A549 (cell line): ENCODE measurements around the gene SOS1. TPM values are rescaled to one million over a fixed set of nuclear protein-coding genes. Genes with fewer than 3 reads are reported as not detected.
A peak's percentile ranks its signal among the peaks of the same experiment; 100 is the strongest.

Experiments used
- ATAC-seq, 2 experiments: fragments of 200-7000 bp in 1 of 2; fragments of >200 bp in 1 of 2; cut with Nextera tagmentation in 1 of 2; cut with Tn5 transposase in 1 of 2; 3 replicates each; pipeline versions ENCODE4 v1.8.0 to v1.9.1; 2018 to 2020; ENCODE audit warnings: mild to moderate bottlenecking in 1 of 2, moderate library complexity in 1 of 2
- CTCF ChIA-PET: fragments of 300-600 bp; sonication (Branson Sonifier 250); formaldehyde crosslinking; extraction: SDS; loops from one replicate; lab custom pipeline; 2021; ENCODE audit warnings: antibody characterized with exemption, inconsistent platforms; lab: Yijun Ruan, JAX
- POLR2A ChIA-PET: fragments of 350-600 bp; formaldehyde crosslinking; extraction: SDS; loops from one replicate; lab custom pipeline; 2021; ENCODE audit warnings: antibody characterized with exemption, inconsistent platforms; lab: Yijun Ruan, JAX
- DNase-seq, 2 experiments: peaks; one replicate each; pipeline versions ENCODE4 v3.0.0 to v3.0.0-alpha.2; 2011 to 2016; ENCODE audit warnings: low read depth in 1 of 2, low spot score in 1 of 2
- FAIRE-seq: peaks from 2 replicates; lab custom pipeline; 2011; peaks lifted over from hg19 to GRCh38; lab: Jason Lieb, UNC
- H3K27ac ChIP-seq, 2 experiments: fragments of >200 bp; sonication (Bioruptor Twin); formaldehyde crosslinking; 3 replicates each; pipeline ENCODE4 v1.5.1; 2016 to 2017
- H3K4me1 ChIP-seq: fragments of >200 bp; sonication (Bioruptor Twin); formaldehyde crosslinking; 3 replicates; pipeline ENCODE4 v1.6.1; 2016
- H3K4me2 ChIP-seq: fragments of >200 bp; sonication (Bioruptor Twin); formaldehyde crosslinking; 3 replicates; pipeline ENCODE4 v1.6.1; 2016
- H3K4me3 ChIP-seq: fragments of >200 bp; sonication (Bioruptor Twin); formaldehyde crosslinking; 3 replicates; pipeline ENCODE4 v1.5.1; 2016
- H3K9me3 ChIP-seq: fragments of >200 bp; sonication (Bioruptor Twin); formaldehyde crosslinking; 3 replicates; pipeline ENCODE4 v1.6.1; 2016
- ATOH8 ChIP-seq: fragments of 250-450 bp; sonication (Bioruptor Pico); IDR thresholded peaks from 2 replicates; pipeline ENCODE4 v1.5.0; 2020; ENCODE audit warnings: low read depth, mild to moderate bottlenecking, moderate library complexity
- CTCF ChIP-seq: fragments of >200 bp; sonication (Bioruptor Twin); formaldehyde crosslinking; IDR thresholded peaks from 3 replicates; pipeline ENCODE4 v1.5.1; 2016
- EHF ChIP-seq: fragments of 250-450 bp; sonication (Bioruptor Pico); IDR thresholded peaks from 2 replicates; pipeline ENCODE4 v1.5.0; 2020; ENCODE audit warnings: mild to moderate bottlenecking
- ESRRA ChIP-seq: fragments of 150-350 bp; IDR thresholded peaks from 2 replicates; pipeline ENCODE4 v1.6.1; 2014; ENCODE audit warnings: mild to moderate bottlenecking, low read length, borderline replicate concordance
- KDM5A ChIP-seq: fragments of 200-600 bp; sonication (generic); IDR thresholded peaks from 2 replicates; pipeline ENCODE4 v1.6.1; 2016; ENCODE audit warnings: antibody characterized with exemption, mild to moderate bottlenecking
- MYC ChIP-seq: IDR thresholded peaks from 2 replicates; pipeline ENCODE4 v1.6.1; 2012; ENCODE audit warnings: mild to moderate bottlenecking, inconsistent platforms, low read length, improper control_type of control experiment, borderline replicate concordance
- NPAS2 ChIP-seq: fragments of 250-450 bp; sonication (Bioruptor Pico); IDR thresholded peaks from 2 replicates; pipeline ENCODE4 v1.8.0; 2022; ENCODE audit warnings: mild to moderate bottlenecking, moderate library complexity, borderline replicate concordance
- PBX3 ChIP-seq: IDR thresholded peaks from 2 replicates; pipeline ENCODE4 v1.6.1; 2012
- POLR2A ChIP-seq: IDR thresholded peaks from 2 replicates; pipeline ENCODE4 v1.6.1; 2012; ENCODE audit warnings: mild to moderate bottlenecking, low read length
- RAD21 ChIP-seq, 2 experiments: fragments of >200 bp in 1 of 2; sonication (Bioruptor Twin) in 1 of 2; formaldehyde crosslinking in 1 of 2; IDR thresholded peaks in 1 of 2; conservative IDR thresholded peaks in 1 of 2; 2 replicates in 1 of 2; 3 replicates in 1 of 2; pipeline ENCODE4 v1.6.1; 2012 to 2018; ENCODE audit warnings: inconsistent platforms in 1 of 2
- REST ChIP-seq: fragments of 200-600 bp; sonication (generic); IDR thresholded peaks from 2 replicates; pipeline ENCODE4 v1.6.1; 2016; ENCODE audit warnings: antibody characterized with exemption, mild to moderate bottlenecking, moderate library complexity
- RNF2 ChIP-seq: fragments of 200-600 bp; sonication (generic); IDR thresholded peaks from 2 replicates; pipeline ENCODE4 v1.6.1; 2016; ENCODE audit warnings: low read depth, mild to moderate bottlenecking, antibody characterized with exemption, moderate library complexity, borderline replicate concordance
- ZFP36 ChIP-seq: fragments of 450-650 bp; IDR thresholded peaks from 2 replicates; pipeline ENCODE4 v1.6.1; 2014; ENCODE audit warnings: borderline replicate concordance; ENCODE audit not compliant: partially characterized antibody
- WGBS: methylation state at CpG from one replicate; pipeline ENCODE4 v1.1.6; 2017; ENCODE audit errors: missing lambda C conversion rate; 5-methylcytosine and 5-hydroxymethylcytosine counted together
- polyA plus RNA-seq, 4 experiments: library from polyadenylated mRNA; depleted of rRNA in 3 of 4; stranded (reverse); fragments of >200 nt; fragmentation: RNase III in 1 of 4; extraction: RNeasy Plus Mini Kit Qiagen cat#74134 plus additional on column Dnase treatment in 1 of 4; gene quantifications; 2 replicates in 3 of 4; 3 replicates in 1 of 4; pipeline ENCODE4 v1.2.3, GENCODE V29; 2011 to 2017

Gene SOS1
- polyA plus RNA-seq, 2 of the 4 experiments (the other 2 are of a cell fraction) = 19.6 to 48.9 TPM

- Histone ChIP-seq H3K4me2 (no peak overlapping the region), H3K27ac (no peak overlapping the region), H3K4me1 (peaks cover 15% of the 10 kb centered on the region), H3K9me3 (no peaks in the 10 kb centered on the region), H3K4me3 (no peak overlapping the region)
- FAIRE-seq = no peak
- CTCF ChIA-PET = interaction anchor here (0.7 to 2.7 kb wide), 4 partner anchors 11 to 121 kb away, joined by 3 to 19 read pairs (median 11); partner anchors contain the start of gene SOS1
- POLR2A ChIA-PET = interaction anchor here (1.4 kb wide), 1 partner anchor 12 kb away, joined by 6 read pairs; the partner anchor contains the start of gene SOS1
- TF ChIP-seq NPAS2 (CRISPR knock-in tag) (no peak), ATOH8 (no peak), RNF2 (no peak)
- no peak for ATAC-seq
- 44% methylated on average over 1 of the region's 1 CpG for WGBS
- DNase-seq = no peak
These were observed 12.5 kb downstream of the SOS1 start for GRCh38 chr2:39108377-39108776.

GRCh38 chr2:39107724-39108273 lies 13.1 kb downstream of the SOS1 start:
- H3K4me3 ChIP-seq = no peak overlapping the region
- no peaks in the 10 kb centered on the region for H3K9me3 ChIP-seq
- WGBS = 71% methylated on average over 2 of the region's 2 CpGs
- CTCF ChIA-PET = interaction anchor here (0.7 to 2.7 kb wide), 3 partner anchors 12 to 122 kb away, joined by 3 to 19 read pairs (median 15); partner anchors contain the start of gene SOS1
- DNase-seq (no peak), FAIRE-seq (no peak), ATAC-seq (peak; percentile 35 to 50; a peak in 4 of 6 replicates)
- no peak overlapping the region for H3K27ac ChIP-seq
- POLR2A ChIA-PET = no interaction called here
- peak overlapping the region; percentile 13; the same call in 2 of the 3 replicates for H3K4me2 ChIP-seq
- TF ChIP-seq PBX3 = no peak
- TF ChIP-seq KDM5A = no peak
- TF ChIP-seq ATOH8 = no peak
- TF ChIP-seq POLR2A = no peak
- TF ChIP-seq EHF (CRISPR knock-in tag) = no peak
- no peak for TF ChIP-seq REST
- TF ChIP-seq MYC = no peak
- no peak for TF ChIP-seq RAD21 (conservative IDR thresholded peaks at IDR 0.05 in 1 of 2, IDR thresholded peaks at IDR 0.05 in 1 of 2)
- no peak for TF ChIP-seq ESRRA
- TF ChIP-seq CTCF = no peak
- no peak for TF ChIP-seq ZFP36
- TF ChIP-seq, all 56 proteins: peak for 0
- peaks cover 15% of the 10 kb centered on the region for H3K4me1 ChIP-seq
